Fibroblast of mammary gland (primary cell): ENCODE data around the gene IFFO2.

Source experiments
- DNase-seq: peaks from one replicate; pipeline ENCODE4 v3.0.0-alpha.2; 2010; ENCODE audit warnings: low read depth
- H3K4me3 ChIP-seq: 2 replicates; pipeline ENCODE4 v1.5.1; 2011; ENCODE audit warnings: low read depth, mild to moderate bottlenecking, low read length, moderate library complexity; ENCODE audit not compliant: control insufficient read depth
- CTCF ChIP-seq: conservative IDR thresholded peaks from 2 replicates; pipeline ENCODE4 v1.5.1; 2011; ENCODE audit warnings: low read depth, low read length, inconsistent platforms; ENCODE audit not compliant: control insufficient read depth, insufficient read depth

Gene IFFO2

DNA sequence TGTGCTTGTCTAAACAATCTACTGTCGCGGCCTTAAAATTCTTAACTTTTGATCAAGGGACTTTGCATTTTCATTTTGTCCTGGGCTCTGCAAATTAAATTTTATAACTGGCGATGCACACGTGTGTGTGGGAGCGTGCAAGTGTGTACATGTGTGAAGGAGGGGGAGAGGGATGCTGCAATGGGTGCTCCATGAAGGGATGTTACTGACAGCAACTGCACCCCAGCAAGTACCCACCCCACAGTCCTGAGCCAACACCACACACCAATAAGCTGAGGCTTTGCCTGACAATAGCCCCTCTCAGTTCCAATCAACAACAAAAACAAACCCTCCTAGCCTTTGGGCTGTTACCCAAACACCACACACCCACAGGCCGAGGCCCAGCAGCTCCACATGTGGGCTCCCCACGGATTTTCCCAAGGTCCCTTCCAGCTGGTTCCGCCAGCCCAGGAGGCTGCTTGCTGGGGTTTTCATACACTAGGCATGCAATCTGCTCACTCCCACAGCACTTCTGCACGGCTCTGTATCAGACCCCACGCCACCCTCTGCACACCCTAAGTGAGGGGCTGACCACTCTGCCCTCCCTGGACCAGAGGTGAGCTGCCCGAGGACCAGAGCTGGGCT is 32.8 kb upstream of the IFFO2 start:
- TF ChIP-seq CTCF: no peak
- DNase-seq: no peak
- no peak overlapping the region for H3K4me3 ChIP-seq

DNA sequence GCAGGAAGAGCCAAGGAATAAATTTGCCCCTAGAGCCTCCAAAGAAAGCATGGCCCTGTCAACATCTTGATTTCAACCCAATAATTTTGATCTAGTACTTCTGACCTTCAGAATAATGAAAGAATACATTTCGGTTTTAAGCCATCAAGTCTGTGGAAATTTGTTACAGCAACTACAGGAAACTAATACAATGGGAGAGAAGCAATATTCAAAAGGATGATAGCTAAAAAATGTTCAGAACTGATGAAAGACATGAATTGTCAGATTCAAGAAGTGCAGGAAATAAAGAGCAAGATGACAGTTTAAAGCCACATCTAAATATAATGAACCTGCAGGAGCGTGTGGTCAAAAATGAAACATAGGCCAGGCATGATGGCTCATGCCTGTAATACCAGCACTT is 24.8 kb upstream of the IFFO2 start:
- DNase-seq: no peak
- H3K4me3 ChIP-seq: no peak overlapping the region
- no peak for TF ChIP-seq CTCF

DNA sequence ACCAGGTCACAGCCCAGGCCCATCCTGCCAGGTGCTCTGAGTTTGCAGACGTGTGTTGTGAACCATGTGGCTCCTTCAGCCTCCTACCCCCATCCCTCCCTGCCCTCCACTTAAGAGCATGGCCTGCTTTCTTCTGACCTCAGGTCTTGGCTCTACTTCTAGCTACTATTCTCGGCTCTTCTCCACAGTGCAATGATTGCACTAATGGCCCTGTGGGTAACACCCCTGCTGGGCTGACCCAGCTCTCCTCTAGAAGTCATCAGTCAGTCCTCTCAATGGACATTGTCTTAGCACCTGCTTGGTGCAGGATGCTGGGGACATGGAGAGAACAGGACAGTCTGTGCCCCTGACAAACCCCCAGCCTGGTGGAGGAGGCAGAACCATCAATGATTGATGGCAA is 22.2 kb upstream of the IFFO2 start:
- H3K4me3 ChIP-seq: no peak overlapping the region
- DNase-seq: no peak
- no peak for TF ChIP-seq CTCF

- H3K4me3 ChIP-seq: no peak overlapping the region
- TF ChIP-seq CTCF: no peak
- no peak for DNase-seq
Observed at GRCh38 chr1:18977428-18977827, 21.0 kb upstream of the IFFO2 start.

GRCh38 chr1:18976096-18976495 is 19.6 kb upstream of the IFFO2 start:
- no peak overlapping the region for H3K4me3 ChIP-seq
- DNase-seq: no peak
- no peak for TF ChIP-seq CTCF

GRCh38 chr1:18974606-18975005 is 18.1 kb upstream of the IFFO2 start:
- no peak for TF ChIP-seq CTCF
- no peak for DNase-seq
- no peak overlapping the region for H3K4me3 ChIP-seq

DNA sequence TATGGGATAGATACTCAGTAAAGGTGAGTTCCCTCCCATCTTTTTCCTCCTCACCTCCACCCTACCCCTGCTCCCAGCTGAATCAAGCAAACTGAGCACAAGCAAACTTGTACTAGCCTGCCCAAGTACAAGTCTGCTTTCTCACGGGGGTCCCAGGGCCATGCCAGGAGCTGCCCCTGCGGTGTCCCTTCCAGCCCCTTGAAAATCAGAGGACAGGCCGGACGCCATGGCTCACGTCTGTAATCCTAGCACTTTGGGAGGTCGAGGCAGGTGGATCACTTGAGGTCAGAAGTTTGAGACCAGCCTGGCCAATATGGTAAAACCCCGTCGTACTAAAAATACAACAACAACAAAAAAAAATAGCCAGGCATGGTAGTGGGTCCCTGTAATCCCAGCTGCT is 17.5 kb upstream of the IFFO2 start:
- no peak for TF ChIP-seq CTCF
- H3K4me3 ChIP-seq: no peak overlapping the region
- DNase-seq: no peak
